Mesenchymal stem cell (in vitro differentiated cells and primary cell): ENCODE data around the gene KISS1R.

ENCODE experiments used
- DNase-seq: peaks from one replicate; pipeline ENCODE4 v3.0.0-alpha.2; 2013
- H2AFZ ChIP-seq: one replicate; pipeline ENCODE4 v1.6.1; 2013; ENCODE audit warnings: low read depth, mild to moderate bottlenecking, control low read depth, inconsistent platforms, low read length, moderate library complexity
- H2AK5ac ChIP-seq: 2 replicates; pipeline ENCODE4 v1.6.1; 2013; ENCODE audit warnings: low read length, moderate library complexity, mild to moderate bottlenecking, inconsistent platforms; ENCODE audit not compliant: severe bottlenecking
- H2BK120ac ChIP-seq: one replicate; pipeline ENCODE4 v1.6.1; 2013; ENCODE audit warnings: low read depth, mild to moderate bottlenecking, inconsistent platforms, low read length, moderate library complexity
- H2BK12ac ChIP-seq, 2 experiments: one replicate each; pipeline ENCODE4 v1.6.1; 2013; ENCODE audit warnings: inconsistent platforms in 2 of 2, low read length in 2 of 2, mild to moderate bottlenecking in 2 of 2, moderate library complexity in 2 of 2, control low read depth in 1 of 2
- H2BK15ac ChIP-seq: one replicate; pipeline ENCODE4 v1.6.1; 2013; ENCODE audit warnings: mild to moderate bottlenecking, low read depth, inconsistent platforms; ENCODE audit not compliant: poor library complexity, severe bottlenecking
- H2BK5ac ChIP-seq: 2 replicates; pipeline ENCODE4 v1.6.1; 2013; ENCODE audit warnings: low read depth, mild to moderate bottlenecking, low read length, control low read depth, inconsistent platforms; ENCODE audit not compliant: poor library complexity, severe bottlenecking
- H3K14ac ChIP-seq, 2 experiments: one replicate each; pipeline ENCODE4 v1.6.1; 2013; ENCODE audit warnings: inconsistent platforms in 2 of 2, low read length in 2 of 2, control low read depth in 1 of 2, mild to moderate bottlenecking in 1 of 2, moderate library complexity in 1 of 2
- H3K18ac ChIP-seq, 2 experiments: one replicate each; pipeline ENCODE4 v1.6.1; 2013; ENCODE audit warnings: inconsistent platforms in 2 of 2, low read length in 2 of 2, control low read depth in 1 of 2, low read depth in 1 of 2, mild to moderate bottlenecking in 1 of 2
- H3K23ac ChIP-seq, 2 experiments: one replicate each; pipeline ENCODE4 v1.6.1; 2013; ENCODE audit warnings: inconsistent platforms in 2 of 2, low read length in 2 of 2, mild to moderate bottlenecking in 2 of 2, moderate library complexity in 2 of 2, control low read depth in 1 of 2
- H3K27ac ChIP-seq: 2 replicates; pipeline ENCODE4 v1.5.1; 2013; ENCODE audit warnings: mild to moderate bottlenecking, moderate library complexity, low read length, control low read depth, inconsistent platforms; ENCODE audit not compliant: poor library complexity, severe bottlenecking
- H3K27me3 ChIP-seq, 2 experiments: 2 replicates each; pipeline versions ENCODE4 v1.6.1 to v1.7.0; 2013; ENCODE audit warnings: low read length in 2 of 2, mild to moderate bottlenecking in 2 of 2, moderate library complexity in 2 of 2, control low read depth in 1 of 2, inconsistent platforms in 1 of 2; ENCODE audit not compliant: control insufficient read depth in 1 of 2, insufficient read depth in 1 of 2
- H3K36me3 ChIP-seq, 2 experiments: 2 replicates each; pipeline versions ENCODE4 v1.6.1 to v1.7.0; 2013; ENCODE audit warnings: low read length in 2 of 2, control low read depth in 1 of 2, inconsistent platforms in 1 of 2, low read depth in 1 of 2, mild to moderate bottlenecking in 1 of 2; ENCODE audit not compliant: insufficient read depth in 2 of 2, control insufficient read depth in 1 of 2
- H3K4ac ChIP-seq, 2 experiments: one replicate each; pipeline ENCODE4 v1.6.1; 2013; ENCODE audit warnings: inconsistent platforms in 2 of 2, low read length in 2 of 2, mild to moderate bottlenecking in 2 of 2, moderate library complexity in 2 of 2, control low read depth in 1 of 2, low read depth in 1 of 2
- H3K4me1 ChIP-seq: 2 replicates; pipeline ENCODE4 v1.6.1; 2013; ENCODE audit warnings: low read depth, low read length, control low read depth; ENCODE audit not compliant: control insufficient read depth, insufficient read depth
- H3K4me2 ChIP-seq: 2 replicates; pipeline ENCODE4 v1.6.1; 2013; ENCODE audit warnings: low read length, mild to moderate bottlenecking, inconsistent platforms; ENCODE audit not compliant: poor library complexity, severe bottlenecking
- H3K4me3 ChIP-seq, 2 experiments: 2 replicates each; pipeline versions ENCODE4 v1.5.1 to v1.7.0; 2013; ENCODE audit warnings: low read length in 2 of 2, mild to moderate bottlenecking in 2 of 2, control low read depth in 1 of 2, low read depth in 1 of 2; ENCODE audit not compliant: insufficient read depth in 1 of 2
- H3K79me1 ChIP-seq: replicated peaks from 2 replicates; pipeline ENCODE4 v1.6.1; 2013; ENCODE audit warnings: mild to moderate bottlenecking, control low read depth, low read length, inconsistent platforms; ENCODE audit not compliant: poor library complexity, severe bottlenecking
- H3K9ac ChIP-seq: 2 replicates; pipeline ENCODE4 v1.7.0; 2013; ENCODE audit warnings: mild to moderate bottlenecking, low read length, moderate library complexity
- H3K9me3 ChIP-seq: 2 replicates; pipeline ENCODE4 v1.7.0; 2013; ENCODE audit warnings: mild to moderate bottlenecking, low read length; ENCODE audit not compliant: control insufficient read depth
- H4K8ac ChIP-seq: one replicate; pipeline ENCODE4 v1.6.1; 2013; ENCODE audit warnings: inconsistent platforms, mild to moderate bottlenecking, low read length, moderate library complexity
- H4K91ac ChIP-seq: one replicate; pipeline ENCODE4 v1.6.1; 2013; ENCODE audit warnings: mild to moderate bottlenecking, low read length, inconsistent platforms
- WGBS: methylation state at CpG from one replicate; pipeline ENCODE4 v1.1.7; 2013; ENCODE audit warnings: mixed read lengths; 5-methylcytosine and 5-hydroxymethylcytosine counted together

The KISS1R gene

GRCh38 chr19:961866-962620, 44.9 kb downstream of the KISS1R start:
- Histone ChIP-seq H2BK120ac (peak overlapping the region; percentile 39), H4K8ac (peak overlapping the region; percentile 52), H3K27me3 (no peaks in the 10 kb centered on the region), H2BK15ac (peak overlapping the region; percentile 60), H3K4me2 (no peak overlapping the region), H3K36me3 (peaks cover 54 to 82% of the 10 kb centered on the region in 2 experiments), H3K79me1 (peaks cover 24% of the 10 kb centered on the region), H3K9ac (no peak overlapping the region), H2AFZ (no peak overlapping the region), H3K9me3 (no peaks in the 10 kb centered on the region), H2BK5ac (no peak overlapping the region), H3K14ac (peak overlapping the region in 1 of 2 experiments; percentile 76), H3K4ac (peak overlapping the region; percentile 43 to 77), H2BK12ac (peak overlapping the region; percentile 45 to 60), H3K4me3 (no peak overlapping the region), H3K4me1 (peaks cover 54% of the 10 kb centered on the region), H3K27ac (no peak overlapping the region), H3K23ac (peak overlapping the region in 1 of 2 experiments; percentile 70), H2AK5ac (peak overlapping the region; percentile 82), H4K91ac (peak overlapping the region; percentile 65), H3K18ac (peak overlapping the region; percentile 85 to 92)
- 48% methylated on average over 10 of the region's 14 CpGs for WGBS
- DNase-seq, result peak; percentile 83

- Histone ChIP-seq H2BK15ac (peak overlapping the region; percentile 98), H3K4me1 (peaks cover 48% of the 10 kb centered on the region), H3K36me3 (peaks cover 60 to 85% of the 10 kb centered on the region in 2 experiments), H3K4me2 (no peak overlapping the region), H3K4me3 (no peak overlapping the region), H3K14ac (no peak overlapping the region), H3K79me1 (peaks cover 24% of the 10 kb centered on the region), H4K91ac (peak overlapping the region; percentile 83), H3K23ac (no peak overlapping the region), H3K9ac (no peak overlapping the region), H2BK12ac (peak overlapping the region; percentile 19 to 87), H2AFZ (no peak overlapping the region), H3K18ac (peak overlapping the region; percentile 14 to 95), H2BK120ac (peak overlapping the region; percentile 66), H3K9me3 (no peaks in the 10 kb centered on the region), H2BK5ac (no peak overlapping the region), H3K27ac (peak overlapping the region; percentile 21), H2AK5ac (peak overlapping the region; percentile 64), H3K4ac (peak overlapping the region; percentile 86 to 95), H3K27me3 (no peaks in the 10 kb centered on the region), H4K8ac (peak overlapping the region; percentile 92)
- no peak for DNase-seq
- 86% methylated on average over 31 of the region's 31 CpGs for WGBS
These were observed 45.7 kb downstream of the KISS1R start for GRCh38 chr19:962683-963400.

DNA sequence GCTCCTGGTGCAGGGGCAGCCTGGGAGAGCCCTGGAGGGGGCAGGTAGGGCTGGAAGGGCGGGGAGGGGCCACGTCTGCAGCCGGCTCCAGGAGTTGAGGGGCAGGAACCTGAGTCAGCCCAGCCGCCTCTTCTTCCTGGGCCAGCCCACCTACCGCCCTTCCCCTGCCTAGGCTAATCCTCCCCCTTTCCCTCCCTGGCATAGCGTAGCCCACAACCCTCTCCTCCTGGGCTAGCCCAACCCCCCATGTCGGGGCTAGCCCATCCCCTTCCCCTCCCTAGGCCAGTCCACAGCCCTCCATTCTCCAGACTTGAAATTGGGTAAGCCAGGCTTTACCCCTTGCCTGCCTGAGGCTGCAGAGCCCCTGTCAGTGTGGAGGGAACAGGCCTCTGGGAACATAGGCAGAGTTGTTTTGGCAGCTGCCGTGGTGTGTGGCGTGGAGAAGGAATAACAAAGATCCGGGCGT, 46.4 kb downstream of the KISS1R start:
- no peak overlapping the region for H3K23ac ChIP-seq
- no peak overlapping the region for H2AFZ ChIP-seq
- no peaks in the 10 kb centered on the region for H3K9me3 ChIP-seq
- H2BK15ac ChIP-seq, result peak overlapping the region; percentile 98
- peak overlapping the region in 1 of 2 experiments; percentile 28 for H3K14ac ChIP-seq
- peak overlapping the region in 1 of 2 experiments; percentile 45 for H2BK12ac ChIP-seq
- no peak overlapping the region for H3K4me2 ChIP-seq
- WGBS, result 83% methylated on average over 11 of the region's 11 CpGs
- H3K4me1 ChIP-seq, result peaks cover 51% of the 10 kb centered on the region
- peak overlapping the region; percentile 22 for H3K27ac ChIP-seq
- DNase-seq, result no peak
- H3K79me1 ChIP-seq, result peaks cover 24% of the 10 kb centered on the region
- H2BK120ac ChIP-seq, result peak overlapping the region; percentile 57
- H3K9ac ChIP-seq, result no peak overlapping the region
- no peaks in the 10 kb centered on the region for H3K27me3 ChIP-seq
- peak overlapping the region; percentile 14 to 95 for H3K18ac ChIP-seq
- no peak overlapping the region for H2BK5ac ChIP-seq
- H3K4me3 ChIP-seq, result no peak overlapping the region
- H3K36me3 ChIP-seq, result peaks cover 64 to 90% of the 10 kb centered on the region in 2 experiments
- H4K91ac ChIP-seq, result peak overlapping the region; percentile 83
- H4K8ac ChIP-seq, result peak overlapping the region; percentile 92
- H2AK5ac ChIP-seq, result no peak overlapping the region
- H3K4ac ChIP-seq, result peak overlapping the region; percentile 71 to 95

- Histone ChIP-seq H2BK120ac (no peak overlapping the region), H3K27me3 (no peaks in the 10 kb centered on the region), H3K36me3 (peaks cover 66 to 91% of the 10 kb centered on the region in 2 experiments), H3K9ac (no peak overlapping the region), H3K79me1 (peaks cover 26% of the 10 kb centered on the region), H3K9me3 (no peaks in the 10 kb centered on the region), H2BK5ac (no peak overlapping the region), H2BK12ac (peak overlapping the region in 1 of 2 experiments; percentile 12), H4K8ac (peak overlapping the region; percentile 27), H2BK15ac (no peak overlapping the region), H3K4me3 (no peak overlapping the region), H3K18ac (peak overlapping the region in 1 of 2 experiments; percentile 49), H3K27ac (peak overlapping the region; percentile 22), H2AK5ac (no peak overlapping the region), H4K91ac (peak overlapping the region; percentile 65), H3K4me1 (peaks cover 48% of the 10 kb centered on the region), H3K4ac (peak overlapping the region in 1 of 2 experiments; percentile 37), H2AFZ (no peak overlapping the region), H3K4me2 (no peak overlapping the region), H3K23ac (no peak overlapping the region), H3K14ac (peak overlapping the region in 1 of 2 experiments; percentile 63)
- WGBS, result 97% methylated on average over 16 of the region's 16 CpGs
- no peak for DNase-seq
These were observed 47.0 kb downstream of the KISS1R start for GRCh38 chr19:964116-964520.
